GM10266 (cell line): ENCODE results near the gene OTULINL.

Source experiments
- DNase-seq: peaks from one replicate; pipeline ENCODE4 v3.0.0; 2012; ENCODE audit errors: extremely low spot score
- TF ChIP-seq, protein P1 (sequence below): IDR thresholded peaks from 2 replicates; pipeline ENCODE4 v1.5.1; 2012; ENCODE audit warnings: mild to moderate bottlenecking, low read depth; ENCODE audit not compliant: control insufficient read depth, insufficient read depth; ENCODE audit errors: missing control alignments

The OTULINL gene

DNA sequence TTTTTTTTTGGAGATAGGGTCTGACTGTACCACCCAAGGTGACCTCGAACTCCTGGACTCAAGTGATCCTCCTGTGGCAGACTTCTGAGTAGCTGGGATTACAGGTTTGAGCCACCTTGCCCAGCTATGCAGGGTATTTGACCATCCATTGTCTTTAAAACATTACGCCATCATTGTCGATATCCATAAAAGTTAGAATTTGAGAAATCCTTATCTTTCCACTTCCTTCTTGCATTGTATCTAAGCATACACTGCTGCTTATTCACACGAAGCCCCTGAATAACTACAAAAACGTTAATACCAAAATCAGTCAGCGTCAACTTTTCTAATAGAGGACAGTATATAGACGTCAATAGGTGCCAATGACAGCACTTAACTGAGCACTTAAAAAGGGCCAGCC lies 5.4 kb upstream of the OTULINL start:
- DNase-seq = no peak
- TF ChIP-seq, protein P1, sequence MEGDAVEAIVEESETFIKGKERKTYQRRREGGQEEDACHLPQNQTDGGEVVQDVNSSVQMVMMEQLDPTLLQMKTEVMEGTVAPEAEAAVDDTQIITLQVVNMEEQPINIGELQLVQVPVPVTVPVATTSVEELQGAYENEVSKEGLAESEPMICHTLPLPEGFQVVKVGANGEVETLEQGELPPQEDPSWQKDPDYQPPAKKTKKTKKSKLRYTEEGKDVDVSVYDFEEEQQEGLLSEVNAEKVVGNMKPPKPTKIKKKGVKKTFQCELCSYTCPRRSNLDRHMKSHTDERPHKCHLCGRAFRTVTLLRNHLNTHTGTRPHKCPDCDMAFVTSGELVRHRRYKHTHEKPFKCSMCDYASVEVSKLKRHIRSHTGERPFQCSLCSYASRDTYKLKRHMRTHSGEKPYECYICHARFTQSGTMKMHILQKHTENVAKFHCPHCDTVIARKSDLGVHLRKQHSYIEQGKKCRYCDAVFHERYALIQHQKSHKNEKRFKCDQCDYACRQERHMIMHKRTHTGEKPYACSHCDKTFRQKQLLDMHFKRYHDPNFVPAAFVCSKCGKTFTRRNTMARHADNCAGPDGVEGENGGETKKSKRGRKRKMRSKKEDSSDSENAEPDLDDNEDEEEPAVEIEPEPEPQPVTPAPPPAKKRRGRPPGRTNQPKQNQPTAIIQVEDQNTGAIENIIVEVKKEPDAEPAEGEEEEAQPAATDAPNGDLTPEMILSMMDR = no peak

- TF ChIP-seq, protein P1 = no peak
- DNase-seq = no peak
Observed at GRCh38 chr5:14577079-14577725, 4.4 kb upstream of the OTULINL start.

GRCh38 chr5:14577971-14578370 lies 3.6 kb upstream of the OTULINL start:
- DNase-seq = no peak

DNA sequence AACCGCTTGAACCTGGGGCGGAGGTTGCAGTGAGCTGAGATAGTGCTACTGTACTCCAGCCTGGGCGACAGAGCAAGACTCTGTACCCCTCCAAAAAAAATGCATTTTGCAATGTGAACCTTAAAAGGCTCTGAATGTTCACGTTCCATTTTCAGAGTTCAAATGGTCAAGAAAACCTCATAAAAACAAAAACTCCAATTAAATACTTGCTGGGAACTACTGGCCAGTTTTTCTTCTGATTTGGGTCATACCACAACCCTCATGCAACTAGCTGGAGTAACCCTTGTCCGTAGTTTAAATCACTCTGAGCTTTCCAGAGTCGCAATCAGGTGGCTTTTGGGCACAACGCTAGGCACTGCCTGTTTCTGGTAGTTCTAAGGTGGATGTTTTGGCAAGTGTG lies 2.3 kb upstream of the OTULINL start:
- TF ChIP-seq, protein P1 = no peak

More at GRCh38 chr5:14577971-14578370, 3.6 kb upstream of the OTULINL start:
- TF ChIP-seq, protein P1 = no peak

DNA sequence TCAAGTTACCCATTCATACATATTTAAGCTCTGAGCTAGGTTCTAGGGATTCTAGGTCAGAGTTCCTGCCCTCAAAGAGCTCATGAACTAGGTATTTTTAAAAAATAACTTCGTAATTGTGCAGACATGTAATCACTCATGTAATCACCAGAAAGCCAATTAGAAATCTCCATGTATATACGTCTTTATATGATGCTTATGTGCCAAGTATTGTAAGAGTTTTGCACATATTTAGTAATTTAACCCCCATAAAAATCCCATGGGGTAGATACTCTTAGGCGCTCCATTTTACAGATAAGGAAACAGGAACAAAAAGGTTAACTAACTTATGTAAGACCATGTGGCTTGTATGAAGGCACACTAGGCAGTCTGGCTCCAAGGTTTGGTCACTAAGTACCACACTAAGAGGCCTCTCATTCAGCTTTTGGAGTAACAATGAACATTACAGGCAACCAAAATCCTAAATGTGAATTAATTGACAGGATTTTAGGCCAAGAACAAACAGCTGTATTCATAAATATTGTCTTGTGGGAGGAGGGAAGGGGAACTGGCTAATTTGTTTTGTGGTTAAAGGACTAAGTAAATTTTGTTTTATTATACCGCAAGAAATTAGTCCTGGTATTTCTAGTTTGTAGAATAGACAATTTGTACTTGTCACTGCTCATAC lies 1.7 kb upstream of the OTULINL start:
- TF ChIP-seq, protein P1 = no peak
- DNase-seq = no peak

More for the DNA sequence above, 2.3 kb upstream of the OTULINL start:
- no peak for DNase-seq

- TF ChIP-seq, protein P1 = no peak
- DNase-seq = no peak
Observed at GRCh38 chr5:14580398-14581034, 1.1 kb upstream of the OTULINL start.
